Vagina (tissue), 2 donors: ENCODE measurements around the gene TOLLIP. TPM values are rescaled to one million over a fixed set of nuclear protein-coding genes. Genes with fewer than 3 reads are reported as not detected.

ENCODE experiments used
- DNase-seq, 2 donors: peaks; one replicate each; pipeline ENCODE4 v3.0.0-alpha.2; 2017; ENCODE audit errors: extremely low spot score in 2 of 2
- H3K27ac ChIP-seq: fragments of 200-600 bp; sonication (generic); one replicate; pipeline ENCODE4 v1.5.1; 2019
- H3K27me3 ChIP-seq: fragments of 200-600 bp; sonication (generic); one replicate; pipeline ENCODE4 v1.5.1; 2019
- H3K36me3 ChIP-seq, 2 donors: fragments of 200-600 bp; sonication (generic); one replicate each; pipeline ENCODE4 v1.5.1; 2017 to 2019
- H3K4me1 ChIP-seq: fragments of 200-600 bp; sonication (generic); one replicate; pipeline ENCODE4 v1.5.1; 2019
- H3K4me3 ChIP-seq, 2 donors: fragments of 200-600 bp; sonication (generic); 1 replicate in 1 of 2; 2 replicates in 1 of 2; pipeline ENCODE4 v1.5.1; 2016 to 2019
- H3K9me3 ChIP-seq: fragments of 200-600 bp; sonication (generic); one replicate; pipeline ENCODE4 v1.5.1; 2019
- POLR2A ChIP-seq, 2 donors: fragments of 450-650 bp; IDR thresholded peaks; one replicate each; pipeline ENCODE4 v1.6.1; 2017; ENCODE audit warnings: antibody characterized with exemption in 2 of 2, mild to moderate bottlenecking in 2 of 2, moderate library complexity in 2 of 2
- POLR2AphosphoS5 ChIP-seq, 2 donors: sonication (generic); formaldehyde crosslinking; IDR thresholded peaks; one replicate each; pipeline ENCODE4 v1.9.0; 2017; ENCODE audit warnings: antibody characterized with exemption in 2 of 2, mild to moderate bottlenecking in 2 of 2, low read depth in 1 of 2; ENCODE audit not compliant: insufficient read depth in 1 of 2
- intact Hi-C: fragments of 100-400 bp; cut with DNase I; formaldehyde crosslinking; loops from one replicate; pipeline ENCODE4 v1.15.1; 2023
- total RNA-seq: library from RNA; depleted of rRNA; stranded (reverse); fragments of >200 nt; gene quantifications from one replicate; pipeline ENCODE4 v1.2.3, GENCODE V29; 2016
- TF ChIP-seq, protein P1 (sequence below), 3 experiments: fragments of 450-650 bp in 2 of 3; fragments of 200-600 bp in 1 of 3; sonication (generic) in 1 of 3; IDR thresholded peaks; one replicate each; pipeline ENCODE4 v1.5.1; 2017 to 2019; ENCODE audit warnings: antibody characterized with exemption in 3 of 3, mild to moderate bottlenecking in 2 of 3, moderate library complexity in 2 of 3

Gene TOLLIP
- total RNA-seq, 1 donor from 2014 or later, result 52.5 TPM

DNA sequence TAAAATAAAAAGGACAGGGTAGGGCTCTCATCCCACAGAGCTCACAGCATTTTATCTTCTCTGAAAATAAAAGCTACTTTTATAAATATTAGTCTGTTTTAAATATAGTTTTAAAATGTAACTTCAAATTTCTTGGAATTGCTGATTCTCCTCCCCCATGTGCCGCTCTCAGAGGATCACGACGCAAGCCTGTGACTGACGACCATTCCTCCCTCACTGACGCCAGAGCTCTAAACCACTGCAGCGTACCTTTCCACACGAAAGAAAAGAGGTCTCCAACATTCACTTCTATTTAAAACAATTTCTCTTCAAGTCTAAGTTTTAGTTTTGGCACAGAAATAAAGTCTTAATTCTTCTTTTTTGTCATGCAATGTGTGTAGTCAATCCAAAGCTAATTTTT, 9.3 kb downstream of the TOLLIP start:
- intact Hi-C loops, result loop anchor here (10.0 kb wide), 1 partner anchor 215 kb away; no protein-coding TSS in a partner anchor
- TF ChIP-seq POLR2AphosphoS5 (IDR thresholded peaks at IDR 0.05; ENCODE audit: insufficient read depth in 1 of 2, low read depth in 1 of 2), result no peak
- no peak for TF ChIP-seq POLR2A (IDR thresholded peaks at IDR 0.05)
- TF ChIP-seq, protein P1, sequence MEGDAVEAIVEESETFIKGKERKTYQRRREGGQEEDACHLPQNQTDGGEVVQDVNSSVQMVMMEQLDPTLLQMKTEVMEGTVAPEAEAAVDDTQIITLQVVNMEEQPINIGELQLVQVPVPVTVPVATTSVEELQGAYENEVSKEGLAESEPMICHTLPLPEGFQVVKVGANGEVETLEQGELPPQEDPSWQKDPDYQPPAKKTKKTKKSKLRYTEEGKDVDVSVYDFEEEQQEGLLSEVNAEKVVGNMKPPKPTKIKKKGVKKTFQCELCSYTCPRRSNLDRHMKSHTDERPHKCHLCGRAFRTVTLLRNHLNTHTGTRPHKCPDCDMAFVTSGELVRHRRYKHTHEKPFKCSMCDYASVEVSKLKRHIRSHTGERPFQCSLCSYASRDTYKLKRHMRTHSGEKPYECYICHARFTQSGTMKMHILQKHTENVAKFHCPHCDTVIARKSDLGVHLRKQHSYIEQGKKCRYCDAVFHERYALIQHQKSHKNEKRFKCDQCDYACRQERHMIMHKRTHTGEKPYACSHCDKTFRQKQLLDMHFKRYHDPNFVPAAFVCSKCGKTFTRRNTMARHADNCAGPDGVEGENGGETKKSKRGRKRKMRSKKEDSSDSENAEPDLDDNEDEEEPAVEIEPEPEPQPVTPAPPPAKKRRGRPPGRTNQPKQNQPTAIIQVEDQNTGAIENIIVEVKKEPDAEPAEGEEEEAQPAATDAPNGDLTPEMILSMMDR (IDR thresholded peaks at IDR 0.05), result no peak
- no peaks in the 10 kb centered on the region for H3K9me3 ChIP-seq
- H3K36me3 ChIP-seq, result peaks cover 0 to 8% of the 10 kb centered on the region in 2 donors
- no peak overlapping the region for H3K27ac ChIP-seq
- H3K4me3 ChIP-seq, result no peak overlapping the region
- H3K27me3 ChIP-seq, result no peaks in the 10 kb centered on the region
- peaks cover 74% of the 10 kb centered on the region for H3K4me1 ChIP-seq
- no peak for DNase-seq

DNA sequence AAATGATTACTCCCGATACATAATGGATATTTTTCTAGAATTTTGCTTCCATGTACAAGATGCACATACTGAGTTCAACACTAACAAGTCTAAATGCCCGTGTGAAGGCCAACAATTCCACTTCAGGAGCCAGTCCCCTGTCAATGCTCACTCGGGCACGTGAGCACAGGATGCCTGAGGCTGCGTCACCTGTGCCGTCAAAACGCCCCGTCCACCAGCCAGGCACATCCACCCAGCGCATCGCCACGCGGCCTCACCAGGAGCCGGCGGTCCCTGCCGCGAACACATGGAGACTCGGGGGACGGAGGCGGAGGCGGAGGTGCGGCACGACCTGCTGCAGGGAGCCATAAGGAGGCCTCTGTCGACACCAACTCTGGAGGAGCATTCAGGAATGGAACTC, 9.8 kb downstream of the TOLLIP start:
- Histone ChIP-seq H3K36me3 (peaks cover 0 to 12% of the 10 kb centered on the region in 2 donors), H3K9me3 (no peaks in the 10 kb centered on the region), H3K27ac (peak overlapping the region; percentile 9), H3K4me3 (no peak overlapping the region), H3K4me1 (peaks cover 69% of the 10 kb centered on the region), H3K27me3 (no peaks in the 10 kb centered on the region)
- no peak for TF ChIP-seq POLR2AphosphoS5 (IDR thresholded peaks at IDR 0.05; ENCODE audit: insufficient read depth in 1 of 2, low read depth in 1 of 2)
- TF ChIP-seq, protein P1 (IDR thresholded peaks at IDR 0.05), result no peak
- TF ChIP-seq POLR2A (IDR thresholded peaks at IDR 0.05), result no peak
- DNase-seq, result peak in 1 of 2 donors; percentile 77
- intact Hi-C loops, result loop anchor here (10.0 kb wide), 1 partner anchor 215 kb away; no protein-coding TSS in a partner anchor

DNA sequence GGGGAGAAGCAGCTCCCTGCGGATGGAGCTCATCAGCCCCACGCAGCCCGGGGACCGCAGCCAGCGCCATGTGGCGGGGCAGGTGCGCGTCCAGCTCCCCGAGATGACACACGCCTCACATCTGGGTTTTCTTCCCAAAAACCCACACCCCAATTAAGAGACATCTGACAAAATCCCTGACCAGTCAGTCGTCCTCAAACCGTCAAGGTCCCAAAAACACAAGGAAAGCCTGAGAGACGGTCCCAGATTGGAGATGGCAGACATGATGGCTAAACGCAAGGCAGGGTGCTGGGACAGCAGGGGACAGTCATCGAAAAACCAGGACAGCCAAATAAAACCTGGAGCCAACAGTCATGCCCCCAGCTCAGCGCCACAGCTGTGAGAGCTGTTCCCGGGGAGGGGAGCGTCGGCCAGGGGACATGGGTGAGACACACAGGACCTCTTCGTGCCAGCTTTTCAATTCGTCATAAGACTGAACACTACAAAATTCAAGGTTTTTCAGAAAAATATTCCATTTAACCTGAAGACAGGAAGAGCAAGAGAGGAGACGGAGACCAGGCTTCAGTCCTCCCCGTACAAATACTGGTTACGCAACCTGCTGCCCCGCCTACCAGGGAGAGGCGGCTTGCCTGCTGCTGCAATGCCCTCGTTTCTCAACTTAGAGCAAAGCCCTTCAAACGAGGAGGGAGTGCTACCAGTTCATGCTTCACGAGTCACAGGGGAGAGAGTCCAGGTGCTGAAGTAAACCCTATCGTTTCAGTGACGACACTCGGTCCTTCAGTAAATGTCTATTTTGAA, 10.5 kb downstream of the TOLLIP start:
- peaks cover 62% of the 10 kb centered on the region for H3K4me1 ChIP-seq
- intact Hi-C loops, result no loop called here
- TF ChIP-seq POLR2A (IDR thresholded peaks at IDR 0.05), result no peak
- TF ChIP-seq, protein P1 (IDR thresholded peaks at IDR 0.05), result no peak
- peak in 1 of 2 donors; percentile 91 for TF ChIP-seq POLR2AphosphoS5 (IDR thresholded peaks at IDR 0.05; ENCODE audit: insufficient read depth in 1 of 2, low read depth in 1 of 2)
- peak in 1 of 2 donors; percentile 92 for DNase-seq
- peak overlapping the region in 1 of 2 donors; percentile 19 for H3K4me3 ChIP-seq
- peak overlapping the region; percentile 71 for H3K27ac ChIP-seq
- H3K9me3 ChIP-seq, result no peaks in the 10 kb centered on the region
- H3K27me3 ChIP-seq, result no peaks in the 10 kb centered on the region
- H3K36me3 ChIP-seq, result peaks cover 0 to 13% of the 10 kb centered on the region in 2 donors

DNA sequence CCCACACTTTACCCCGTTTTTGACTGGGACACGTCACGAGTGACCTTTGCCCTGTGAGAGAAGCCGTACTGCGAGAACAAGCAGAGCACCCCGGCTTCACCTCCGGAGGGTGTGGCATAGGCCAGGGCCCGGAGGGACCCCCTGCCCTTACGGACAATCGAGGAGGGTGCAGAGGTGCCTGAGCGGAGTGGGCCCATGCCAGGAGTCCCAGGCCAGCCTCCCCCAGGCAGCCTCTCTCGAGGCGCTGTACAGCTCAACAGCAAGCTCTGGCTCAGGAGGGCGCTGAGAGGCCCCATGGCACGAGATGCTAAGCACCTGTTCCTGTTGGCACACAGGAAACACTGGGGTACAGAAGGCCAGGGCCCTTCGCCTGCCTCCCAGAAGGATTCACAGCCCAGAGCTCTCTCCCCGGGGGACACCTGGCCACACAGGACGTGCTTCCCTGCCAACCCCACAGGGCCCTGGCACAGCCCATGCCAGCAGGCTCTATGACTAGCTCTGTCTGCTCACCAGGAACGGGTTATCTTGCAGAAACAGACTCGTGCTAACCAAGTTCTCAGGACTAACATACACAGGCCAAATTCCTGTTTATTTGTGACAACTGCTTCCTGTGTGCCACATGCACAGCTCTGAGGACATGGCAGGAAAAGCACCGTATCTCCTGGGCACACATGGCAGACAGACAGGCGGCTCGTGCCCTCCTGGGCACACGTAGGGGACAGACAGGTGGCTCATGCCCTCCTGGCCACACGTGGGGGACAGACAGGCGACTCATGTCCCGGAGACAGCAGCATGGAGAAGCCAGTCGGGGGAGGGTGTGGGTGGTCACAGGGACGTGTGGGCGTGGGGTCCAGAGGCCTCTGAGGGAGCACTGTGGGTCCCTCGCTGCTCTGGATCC, 11.6 kb downstream of the TOLLIP start:
- no peak for DNase-seq
- Histone ChIP-seq H3K36me3 (peaks cover 0 to 24% of the 10 kb centered on the region in 2 donors), H3K4me3 (no peak overlapping the region), H3K27ac (no peak overlapping the region), H3K4me1 (peaks cover 58% of the 10 kb centered on the region), H3K27me3 (no peaks in the 10 kb centered on the region), H3K9me3 (no peaks in the 10 kb centered on the region)
- intact Hi-C loops, result no loop called here
- TF ChIP-seq, protein P1 (IDR thresholded peaks at IDR 0.05), result no peak
- TF ChIP-seq POLR2A (IDR thresholded peaks at IDR 0.05) (no peak), POLR2AphosphoS5 (IDR thresholded peaks at IDR 0.05; ENCODE audit: insufficient read depth in 1 of 2, low read depth in 1 of 2) (no peak)
